ENCODE data around the gene SRPK2.
"Not testable (repeated sequence)": the region's sequence is repeated elsewhere in the genome, so short reads cannot be mapped to it uniquely, and the experiment has no call there.

Gene SRPK2

GRCh38 chr7:105215821-105216220, 172.9 kb downstream of the SRPK2 start:
- no peak for DNase-seq

GRCh38 chr7:105215182-105215581, 173.5 kb downstream of the SRPK2 start:
- DNase-seq: no peak

GRCh38 chr7:105213611-105214010, 175.1 kb downstream of the SRPK2 start:
- no peak for DNase-seq

- no peak for DNase-seq
Observed at GRCh38 chr7:105212212-105212611, 176.5 kb downstream of the SRPK2 start.

GRCh38 chr7:105210721-105211205, 178.0 kb downstream of the SRPK2 start:
- DNase-seq: peak; percentile 53

- DNase-seq: peak; percentile 48
Observed at GRCh38 chr7:105209870-105210269, 178.9 kb downstream of the SRPK2 start.

- DNase-seq: no peak
Observed at GRCh38 chr7:105209433-105209832, 179.3 kb downstream of the SRPK2 start.

- no peak for DNase-seq
Observed at GRCh38 chr7:105206985-105207384, 181.7 kb downstream of the SRPK2 start.

- peak; percentile 37 for DNase-seq
Observed at GRCh38 chr7:105205592-105206237, 183.0 kb downstream of the SRPK2 start.

GRCh38 chr7:105204953-105205352, 183.8 kb downstream of the SRPK2 start:
- no peak for DNase-seq

GRCh38 chr7:105204520-105204919, 184.2 kb downstream of the SRPK2 start:
- DNase-seq: no peak

GRCh38 chr7:105202616-105203015, 186.1 kb downstream of the SRPK2 start:
- no peak for DNase-seq

GRCh38 chr7:105199386-105199785, 189.3 kb downstream of the SRPK2 start:
- no peak for DNase-seq

- peak; percentile 33 for DNase-seq
Observed at GRCh38 chr7:105198223-105198622, 190.5 kb downstream of the SRPK2 start.

- DNase-seq: no peak
Observed at GRCh38 chr7:105196473-105196872, 192.2 kb downstream of the SRPK2 start.

- no peak for DNase-seq
Observed at GRCh38 chr7:105195891-105196290, 192.8 kb downstream of the SRPK2 start.

- not testable (repeated sequence) for DNase-seq
Observed at GRCh38 chr7:105194959-105195358, 193.8 kb downstream of the SRPK2 start.

- DNase-seq: no peak
Observed at GRCh38 chr7:105191331-105191730, 197.4 kb downstream of the SRPK2 start.

GRCh38 chr7:105189859-105190492, 198.7 kb downstream of the SRPK2 start:
- DNase-seq: no peak

GRCh38 chr7:105188201-105188600, 200.5 kb downstream of the SRPK2 start:
- no peak for DNase-seq

GRCh38 chr7:105187302-105188169, 201.2 kb downstream of the SRPK2 start:
- no peak for DNase-seq

GRCh38 chr7:105185290-105186010, 203.3 kb downstream of the SRPK2 start:
- DNase-seq: peak; percentile 45

- no peak for DNase-seq
Observed at GRCh38 chr7:105180002-105180401, 208.7 kb downstream of the SRPK2 start.

Measured in eye (tissue), 1 donor.